HL-60 (cell line): Measurements from ENCODE around the gene CFAP161.

ENCODE experiments used
- DNase-seq, 2 experiments: peaks; one replicate each; pipeline ENCODE4 v3.0.0-alpha.2; 2010 to 2020; ENCODE audit warnings: low read depth in 1 of 2, low spot score in 1 of 2
- H3K27ac ChIP-seq: fragments of 250-450 bp; sonication (Bioruptor Pico); replicated peaks from 2 replicates; pipeline ENCODE4 v1.5.1; 2020; ENCODE audit warnings: mild to moderate bottlenecking, moderate library complexity
- H3K27me3 ChIP-seq: fragments of 250-450 bp; sonication (Bioruptor Pico); 2 replicates; pipeline ENCODE4 v1.5.1; 2021; ENCODE audit warnings: mild to moderate bottlenecking, moderate library complexity; ENCODE audit not compliant: insufficient read depth, poor library complexity, severe bottlenecking
- H3K4me3 ChIP-seq: replicated peaks from 2 replicates; pipeline ENCODE4 v1.5.1; 2011; ENCODE audit warnings: mild to moderate bottlenecking, control low read depth, low read length; ENCODE audit not compliant: insufficient read depth
- CTCF ChIP-seq: IDR thresholded peaks from one replicate; pipeline ENCODE4 v1.5.1; 2011; ENCODE audit warnings: low read length, control low read depth, inconsistent platforms; ENCODE audit not compliant: insufficient read depth
- GABPA ChIP-seq: IDR thresholded peaks from 2 replicates; pipeline ENCODE4 v1.6.1; 2012; ENCODE audit warnings: low read depth
- POLR2AphosphoS5 ChIP-seq: IDR thresholded peaks from 2 replicates; pipeline ENCODE4 v1.6.1; 2012; ENCODE audit warnings: low read depth
- REST ChIP-seq: IDR thresholded peaks from 2 replicates; pipeline ENCODE4 v1.6.1; 2012; ENCODE audit warnings: low read depth; ENCODE audit not compliant: insufficient replicate concordance
- SPI1 ChIP-seq: IDR thresholded peaks from 2 replicates; pipeline ENCODE4 v1.6.1; 2012; ENCODE audit warnings: low read depth, mild to moderate bottlenecking, borderline replicate concordance

Gene CFAP161

GRCh38 chr15:81113204-81113657 lies 20.8 kb upstream of the CFAP161 start:
- no peak overlapping the region for H3K4me3 ChIP-seq
- DNase-seq, result no peak
- H3K27me3 ChIP-seq, result peaks cover 2% of the 10 kb centered on the region
- TF ChIP-seq CTCF (no peak), POLR2AphosphoS5 (no peak), GABPA (no peak), SPI1 (no peak), REST (no peak)
- H3K27ac ChIP-seq, result no peak overlapping the region

- TF ChIP-seq SPI1, result no peak
- TF ChIP-seq CTCF, result no peak
- TF ChIP-seq REST, result no peak
- TF ChIP-seq GABPA, result no peak
- TF ChIP-seq POLR2AphosphoS5, result no peak
- Histone ChIP-seq H3K27me3 (peaks cover 2% of the 10 kb centered on the region), H3K27ac (no peak overlapping the region), H3K4me3 (no peak overlapping the region)
- DNase-seq, result no peak
Observed at GRCh38 chr15:81113861-81114291, 20.2 kb upstream of the CFAP161 start.

- Histone ChIP-seq H3K27ac (no peak overlapping the region), H3K4me3 (no peak overlapping the region), H3K27me3 (peaks cover 2% of the 10 kb centered on the region)
- no peak for TF ChIP-seq GABPA
- no peak for TF ChIP-seq POLR2AphosphoS5
- no peak for TF ChIP-seq CTCF
- TF ChIP-seq REST, result no peak
- no peak for TF ChIP-seq SPI1
- DNase-seq, result peak in 1 of 2 experiments; percentile 12
Observed at GRCh38 chr15:81115054-81115939, 18.8 kb upstream of the CFAP161 start.
